GM19438 (cell line): ENCODE data around the gene TRPV3.
"Not testable (repeated sequence)": the region's sequence is repeated elsewhere in the genome, so short reads cannot be mapped to it uniquely, and the experiment has no call there.

ENCODE experiments used
- ATAC-seq: cut with Tn5 transposase; IDR thresholded peaks from one replicate; pipeline ENCODE4 v1.9.1; 2021; ENCODE audit warnings: low read depth; ENCODE audit not compliant: unreplicated experiment

The TRPV3 gene

GRCh38 chr17:3479988-3480387 lies 77.6 kb downstream of the TRPV3 start:
- ATAC-seq: no peak

- ATAC-seq: no peak
Observed at GRCh38 chr17:3475812-3476610, 81.6 kb downstream of the TRPV3 start, which contains the start of gene ASPA. Gene ASPA (plus strand): TSS chr17:3475997. CDS start chr17:3476160, 163 bp downstream.

GRCh38 chr17:3475251-3475685 lies 82.3 kb downstream of the TRPV3 start:
- no peak for ATAC-seq

DNA sequence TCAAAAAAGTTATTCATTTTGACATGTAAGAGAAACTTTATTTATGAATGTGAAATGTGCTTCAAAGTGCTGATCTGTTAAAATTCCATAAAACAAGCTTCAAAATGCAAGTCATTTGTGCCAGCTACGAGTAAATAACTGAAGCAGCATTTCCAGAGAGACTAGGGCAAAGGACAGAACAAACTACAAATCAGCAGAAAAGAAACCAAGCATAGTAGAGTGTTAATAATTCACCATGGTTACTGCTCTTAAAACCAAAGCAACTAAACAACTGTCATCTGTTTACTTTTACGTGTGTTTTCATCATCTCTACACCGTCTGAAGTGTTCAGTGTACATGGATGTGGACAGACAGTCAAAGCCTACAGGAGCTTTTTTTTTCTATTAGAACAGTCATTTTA lies 83.4 kb downstream of the TRPV3 start:
- ATAC-seq: no peak

GRCh38 chr17:3472137-3472536 lies 85.5 kb downstream of the TRPV3 start:
- ATAC-seq: no peak

GRCh38 chr17:3471599-3471998 lies 86.0 kb downstream of the TRPV3 start, which contains the start of gene SPATA22:
Gene SPATA22 (minus strand): TSS chr17:3471819. CDS start chr17:3469325, 2,494 bp downstream.
- ATAC-seq: no peak

GRCh38 chr17:3469529-3469928 lies 88.1 kb downstream of the TRPV3 start:
- no peak for ATAC-seq

DNA sequence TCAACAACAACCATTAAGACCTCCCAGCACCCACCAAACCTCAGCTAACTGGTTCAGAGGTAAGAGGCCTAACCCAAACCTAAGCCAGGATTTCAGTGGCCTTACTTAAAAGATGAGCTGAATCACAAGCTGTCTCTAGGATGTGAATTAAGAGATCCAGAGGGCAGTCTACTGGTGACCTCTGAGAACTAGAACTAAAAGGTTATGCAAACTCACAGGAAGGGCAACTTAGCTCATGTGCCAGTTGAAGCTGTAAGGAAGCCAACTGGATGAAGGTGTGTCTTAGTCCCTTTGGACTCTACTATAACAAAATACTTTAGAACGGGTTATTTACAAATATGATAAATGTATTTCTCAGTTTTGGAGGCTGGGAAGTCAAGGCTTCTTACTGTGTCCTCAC lies 91.3 kb downstream of the TRPV3 start:
- not testable (repeated sequence) for ATAC-seq
